GM12891 (cell line): ENCODE results near the gene NELL2.

Experiments used
- DNase-seq: peaks from one replicate; pipeline ENCODE4 v3.0.0; 2011; ENCODE audit warnings: low spot score; ENCODE audit not compliant: insufficient read length
- FAIRE-seq: peaks from 2 replicates; lab custom pipeline; 2011; peaks lifted over from hg19 to GRCh38; lab: Jason Lieb, UNC
- PAX5 ChIP-seq: IDR thresholded peaks from 2 replicates; pipeline ENCODE4 v1.6.1; 2011; ENCODE audit warnings: low read length, moderate library complexity, mild to moderate bottlenecking; ENCODE audit not compliant: insufficient read depth, severe bottlenecking
- POLR2A ChIP-seq: IDR thresholded peaks from 2 replicates; pipeline ENCODE4 v1.6.1; 2011; ENCODE audit warnings: low read depth, low read length, control low read depth
- POLR2AphosphoS5 ChIP-seq: IDR thresholded peaks from 2 replicates; pipeline ENCODE4 v1.6.1; 2011; ENCODE audit warnings: low read depth, low read length, control low read depth
- POU2F2 ChIP-seq: IDR thresholded peaks from 2 replicates; pipeline ENCODE4 v1.6.1; 2011; ENCODE audit warnings: low read depth, mild to moderate bottlenecking, control low read depth, low read length, moderate library complexity
- SPI1 ChIP-seq: IDR thresholded peaks from 2 replicates; pipeline ENCODE4 v1.6.1; 2011; ENCODE audit warnings: low read depth, low read length, control low read depth
- TAF1 ChIP-seq: IDR thresholded peaks from 2 replicates; pipeline ENCODE4 v1.6.1; 2011; ENCODE audit warnings: low read depth, low read length, control low read depth

NELL2 gene

DNA sequence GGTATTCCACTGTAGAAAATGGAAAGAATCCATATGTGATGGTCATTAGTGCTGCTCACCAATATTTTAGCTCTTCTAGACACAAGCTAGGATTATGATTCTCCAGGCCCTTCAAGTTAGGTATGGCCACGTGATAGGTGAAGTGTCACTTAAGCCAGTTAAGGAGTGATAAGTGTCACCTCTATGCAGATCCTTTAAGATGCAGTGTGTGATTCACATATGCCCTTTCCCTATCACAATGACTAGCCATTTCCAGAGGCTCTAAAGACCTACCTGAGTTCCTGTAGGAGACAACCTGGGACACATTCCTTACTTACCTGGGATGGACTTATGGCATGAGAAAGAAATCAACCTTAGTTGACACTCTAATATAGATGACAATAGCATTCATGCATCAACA lies 343.2 kb downstream of the NELL2 start:
- FAIRE-seq (no peak), DNase-seq (no peak)
- no peak for TF ChIP-seq TAF1
- no peak for TF ChIP-seq SPI1
- no peak for TF ChIP-seq POLR2AphosphoS5
- TF ChIP-seq PAX5 = no peak
- no peak for TF ChIP-seq POU2F2
- no peak for TF ChIP-seq POLR2A

DNA sequence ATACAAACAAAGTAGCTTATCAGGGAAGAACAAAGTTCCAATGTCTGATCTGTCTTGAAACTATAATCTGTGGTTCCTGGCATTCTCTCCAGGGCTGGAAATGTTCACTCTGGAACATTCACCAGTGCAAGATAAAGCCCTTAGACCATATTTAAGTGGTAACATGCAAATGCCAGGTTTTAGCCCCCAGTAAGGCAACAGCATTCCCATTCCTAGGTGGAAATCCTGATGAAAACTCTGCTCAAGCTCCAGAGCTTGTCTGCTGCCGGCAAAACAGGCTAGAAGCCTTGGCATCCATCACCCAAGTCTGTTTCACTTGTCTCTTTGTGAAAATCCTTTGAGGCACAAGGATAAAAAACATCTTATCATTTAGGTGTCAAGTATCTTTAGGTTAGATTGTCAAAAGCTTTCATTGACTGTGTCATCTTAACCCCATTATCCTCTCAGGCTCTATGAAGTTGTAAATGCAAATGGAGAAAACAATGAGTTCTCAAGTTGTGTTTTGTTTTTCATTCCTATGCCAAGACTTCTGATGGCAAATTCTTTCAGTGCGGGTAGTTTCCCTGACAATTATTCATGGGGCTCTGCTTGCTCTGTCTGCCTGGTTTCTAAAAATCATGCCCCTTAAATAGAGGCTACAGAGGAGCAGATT lies 344.7 kb downstream of the NELL2 start:
- no peak for TF ChIP-seq TAF1
- TF ChIP-seq PAX5 = no peak
- TF ChIP-seq POLR2AphosphoS5 = no peak
- TF ChIP-seq SPI1 = no peak
- TF ChIP-seq POLR2A = no peak
- no peak for TF ChIP-seq POU2F2
- DNase-seq = no peak
- no peak for FAIRE-seq

GRCh38 chr12:44526655-44527182 lies 349.4 kb downstream of the NELL2 start:
- DNase-seq (no peak), FAIRE-seq (no peak)
- TF ChIP-seq PAX5 = no peak
- no peak for TF ChIP-seq POLR2AphosphoS5
- TF ChIP-seq POU2F2 = no peak
- no peak for TF ChIP-seq POLR2A
- no peak for TF ChIP-seq TAF1
- TF ChIP-seq SPI1 = no peak

DNA sequence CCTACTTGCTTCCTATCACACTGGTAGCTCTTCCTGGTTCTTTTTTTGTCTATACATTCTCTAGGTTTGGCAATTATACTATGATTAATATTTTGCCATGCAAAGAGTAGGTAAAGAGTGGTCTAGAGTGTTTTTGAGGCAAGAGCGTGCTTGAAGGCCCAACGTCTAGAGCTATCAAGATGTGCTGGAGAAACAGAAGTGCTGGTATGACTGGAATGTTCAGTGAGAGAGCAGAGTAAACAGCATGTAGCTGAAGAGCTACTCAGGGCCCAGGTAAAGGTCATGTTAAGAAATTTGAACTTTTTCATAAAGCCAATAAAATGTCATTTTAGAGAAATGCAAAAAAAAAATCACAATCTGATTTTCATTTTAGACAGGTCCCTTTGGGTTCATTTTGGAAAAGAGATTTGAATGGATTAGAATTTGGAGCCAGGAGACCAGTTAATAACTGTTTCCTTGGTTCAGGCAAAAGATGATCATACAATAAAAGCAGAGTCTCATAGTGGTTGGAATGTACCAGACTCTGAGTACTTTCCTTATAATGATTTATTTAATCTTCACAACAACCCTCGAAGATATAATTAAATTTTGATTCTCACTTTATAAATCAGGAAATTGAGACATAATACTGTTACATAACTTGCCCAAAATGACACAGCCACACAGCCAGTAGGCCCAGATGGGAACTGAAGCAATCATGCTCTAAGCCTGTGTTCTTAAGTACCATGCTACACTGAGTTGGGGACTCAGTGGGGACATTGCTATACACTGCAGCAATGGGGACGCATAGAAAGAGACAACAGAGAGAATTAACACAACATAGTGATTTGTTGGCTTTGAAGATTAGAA lies 350.1 kb downstream of the NELL2 start:
- FAIRE-seq (no peak), DNase-seq (no peak)
- TF ChIP-seq POLR2AphosphoS5 (no peak), PAX5 (no peak), SPI1 (no peak)

DNA sequence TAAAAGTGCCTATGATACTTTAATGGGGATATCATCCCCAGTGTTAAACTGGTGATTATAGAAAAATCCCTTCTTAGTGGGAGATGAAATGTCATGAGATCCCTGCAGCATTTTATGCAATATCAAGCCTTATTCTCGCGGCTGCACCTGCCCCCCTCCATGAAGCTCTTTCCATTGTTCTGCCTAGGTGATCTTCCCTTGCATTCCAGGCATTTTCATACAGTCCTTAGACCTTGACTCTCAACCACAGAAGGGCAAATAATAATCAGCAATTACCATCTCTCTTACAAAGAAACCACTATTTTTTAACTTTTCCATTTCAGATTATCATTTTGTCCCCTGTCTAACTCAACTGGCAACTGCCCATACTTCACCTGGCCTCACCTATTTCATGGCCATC lies 352.3 kb downstream of the NELL2 start:
- TF ChIP-seq POLR2AphosphoS5 (no peak), POLR2A (no peak), POU2F2 (no peak), SPI1 (no peak), PAX5 (no peak), TAF1 (no peak)
- DNase-seq (no peak), FAIRE-seq (no peak)

DNA sequence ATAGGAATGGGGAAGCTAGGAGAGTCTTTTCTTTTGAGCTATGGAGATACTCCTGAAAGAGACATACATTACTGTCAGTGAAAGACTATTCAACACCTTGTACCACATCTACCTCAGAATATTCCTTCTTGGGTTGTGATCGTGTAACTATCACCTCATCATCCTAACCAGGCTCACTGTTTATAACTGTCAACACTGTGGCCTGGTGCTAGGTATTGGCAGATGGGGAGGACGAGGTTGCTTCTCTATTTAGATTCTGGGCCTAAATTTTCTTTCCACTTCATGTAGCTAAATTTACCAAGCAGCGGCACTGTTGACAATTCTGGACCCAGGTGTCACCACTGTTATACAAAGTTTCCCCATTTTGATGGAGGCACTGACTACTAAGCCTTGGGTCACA lies 354.4 kb downstream of the NELL2 start:
- FAIRE-seq (no peak), DNase-seq (no peak)
- no peak for TF ChIP-seq TAF1
- no peak for TF ChIP-seq SPI1
- no peak for TF ChIP-seq POLR2AphosphoS5
- TF ChIP-seq POU2F2 = no peak
- no peak for TF ChIP-seq PAX5
- TF ChIP-seq POLR2A = no peak

- DNase-seq (no peak), FAIRE-seq (no peak)
- no peak for TF ChIP-seq SPI1
- TF ChIP-seq PAX5 = no peak
- TF ChIP-seq TAF1 = no peak
These were observed 356.2 kb downstream of the NELL2 start for GRCh38 chr12:44519931-44520330.

GRCh38 chr12:44511289-44511688 lies 364.8 kb downstream of the NELL2 start:
- no peak for TF ChIP-seq POLR2AphosphoS5
- TF ChIP-seq PAX5 = no peak
- TF ChIP-seq TAF1 = no peak
- TF ChIP-seq POLR2A = no peak
- no peak for TF ChIP-seq POU2F2
- TF ChIP-seq SPI1 = no peak

GRCh38 chr12:44510510-44510909 lies 365.6 kb downstream of the NELL2 start:
- TF ChIP-seq SPI1 (no peak), PAX5 (no peak), POU2F2 (no peak), TAF1 (no peak), POLR2A (no peak), POLR2AphosphoS5 (no peak)
- DNase-seq = no peak
- FAIRE-seq = no peak

More at GRCh38 chr12:44511289-44511688, 364.8 kb downstream of the NELL2 start:
- no peak for FAIRE-seq
- no peak for DNase-seq

- FAIRE-seq = no peak
- DNase-seq = no peak
- TF ChIP-seq SPI1 = no peak
These were observed 366.0 kb downstream of the NELL2 start for GRCh38 chr12:44510076-44510475.
